ENCODE measurements around the gene CCR6. TPM values are rescaled to one million over a fixed set of nuclear protein-coding genes. Genes with fewer than 3 reads are reported as not detected.

Gene CCR6
- total and polyA plus RNA-seq, 2 of the 8 experiments (the other 6 are each of a cell fraction or from before 2014, with no cell fraction given) = 0.06 TPM; not detected in 1

DNA sequence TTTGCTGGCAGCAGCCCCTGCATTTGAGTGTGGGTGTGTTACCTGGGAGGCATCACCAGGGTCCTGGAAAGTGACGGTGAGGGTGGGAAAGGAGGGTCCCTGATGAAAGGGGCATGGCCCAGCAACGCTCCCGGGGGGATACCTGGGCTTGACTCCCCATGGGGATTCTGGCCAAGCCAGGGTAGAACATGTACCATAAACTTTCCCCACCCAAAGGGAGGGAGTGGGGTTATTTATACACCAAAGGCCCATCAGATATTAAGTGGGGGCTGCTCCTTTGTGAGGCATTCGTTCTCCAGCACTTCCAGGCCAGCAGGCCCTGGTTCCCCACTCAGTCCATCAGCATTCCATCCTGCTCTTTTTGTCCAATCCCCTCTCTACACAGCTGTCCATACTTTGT lies 20.6 kb upstream of the CCR6 start:
- Histone ChIP-seq H3K14ac (ENCODE audit: insufficient read length) (no peak overlapping the region), H3K56ac (replicated peaks; ENCODE audit: insufficient read length, low read depth, low read length) (no peak overlapping the region), H3K79me1 (ENCODE audit: low read depth, low read length) (no peaks in the 10 kb centered on the region), H3K4me3 (ENCODE audit: extremely low read depth in 1 of 4, insufficient read depth in 2 of 4, low read depth in 3 of 4, low read length in 4 of 4) (no peak overlapping the region), H3K27me3 (replicated peaks in 1 of 4; ENCODE audit: control insufficient read depth in 3 of 4, extremely low read depth in 1 of 4, insufficient read depth in 3 of 4, low read length in 3 of 4) (no peaks in the 10 kb centered on the region), H3K79me2 (ENCODE audit: control insufficient read depth in 1 of 2, insufficient read depth in 2 of 2, low read length in 2 of 2) (no peaks in the 10 kb centered on the region), H4K91ac (replicated peaks; ENCODE audit: insufficient read length, low read length) (no peak overlapping the region), H3K18ac (ENCODE audit: extremely low read depth, low read length) (no peak overlapping the region), H2BK15ac (ENCODE audit: low read length) (no peak overlapping the region), H4K8ac (ENCODE audit: extremely low read depth, insufficient read depth, low read length) (no peak overlapping the region), H3K27ac (ENCODE audit: low read depth, low read length) (no peak overlapping the region), H2BK120ac (replicated peaks; ENCODE audit: low read depth, low read length) (no peak overlapping the region), H2AFZ (ENCODE audit: low read length) (no peak overlapping the region), H2BK20ac (ENCODE audit: low read length) (no peak overlapping the region), H3K4me2 (ENCODE audit: insufficient read depth in 1 of 2, low read depth in 2 of 2, low read length in 2 of 2) (no peak overlapping the region), H2BK5ac (ENCODE audit: low read depth, low read length) (no peak overlapping the region), H4K20me1 (replicated peaks in 1 of 2; ENCODE audit: control insufficient read depth in 1 of 2, insufficient read depth in 2 of 2, low read length in 2 of 2) (no peaks in the 10 kb centered on the region), H3K36me3 (ENCODE audit: control insufficient read depth in 2 of 4, insufficient read depth in 4 of 4, low read length in 3 of 4) (no peaks in the 10 kb centered on the region), H4K5ac (ENCODE audit: insufficient read length, low read depth, low read length) (no peak overlapping the region), H3K23ac (ENCODE audit: insufficient read length) (no peak overlapping the region), H3K23me2 (ENCODE audit: low read depth, low read length) (no peaks in the 10 kb centered on the region), H2BK12ac (ENCODE audit: low read depth, low read length) (no peak overlapping the region), H3K9ac (replicated peaks in 1 of 4; ENCODE audit: extremely low read depth in 1 of 4, low read depth in 3 of 4, low read length in 3 of 4) (no peak overlapping the region), H3K4ac (replicated peaks; ENCODE audit: insufficient read length, low read depth, low read length) (no peak overlapping the region), H3K4me1 (replicated peaks in 1 of 4; ENCODE audit: control insufficient read depth in 3 of 4, insufficient read depth in 4 of 4, low read length in 3 of 4) (peaks cover 0 to 3% (median 1%) of the 10 kb centered on the region in 4 experiments; a peak in 3 of 7 replicates), H3K9me3 (ENCODE audit: insufficient read depth in 2 of 2, low read depth in 1 of 2, low read length in 1 of 2) (no peaks in the 10 kb centered on the region), H2AK5ac (ENCODE audit: low read depth, low read length) (no peak overlapping the region)
- CTCF ChIA-PET (ENCODE audit: partially characterized antibody) = interaction anchor here (0.8 kb wide), 1 partner anchor 12 kb away, joined by 3 read pairs; no protein-coding TSS in a partner anchor
- WGBS, 2 experiments (ENCODE audit: extremely low coverage in 1 of 2, insufficient coverage in 1 of 2, insufficient read length in 1 of 2, insufficient replicate concordance in 2 of 2, low coverage in 1 of 2, low lambda C conversion rate in 2 of 2, missing lambda C conversion rate in 1 of 2) = 87% methylated on average over 4 of the region's 4 CpGs; no CpG with 5 or more reads in 1 of the 2 experiments
- FAIRE-seq (no peak), DNase-seq (ENCODE audit: low read depth in 1 of 2, low spot score in 2 of 2) (no peak)
- POLR2A ChIA-PET (ENCODE audit: partially characterized antibody) = no interaction called here
- TF ChIP-seq YY1 (IDR thresholded peaks at IDR 0.05; ENCODE audit: low read depth, low read length) = no peak
- TF ChIP-seq SRF (IDR thresholded peaks at IDR 0.05; ENCODE audit: low read depth, low read length) = no peak
- no peak for TF ChIP-seq TCF12 (IDR thresholded peaks at IDR 0.05; ENCODE audit: low read depth, low read length)
- no peak for TF ChIP-seq CBX5 (IDR thresholded peaks at IDR 0.05; ENCODE audit: low read depth, low read length)
- no peak for TF ChIP-seq CTBP2 (IDR thresholded peaks at IDR 0.05; ENCODE audit: borderline replicate concordance, insufficient read depth, insufficient read length, low read length)
- no peak for TF ChIP-seq NRF1 (IDR thresholded peaks at IDR 0.05; ENCODE audit: low read depth, low read length)
- no peak for TF ChIP-seq SIX5 (IDR thresholded peaks at IDR 0.05; ENCODE audit: low read depth, low read length)
- TF ChIP-seq, protein P1, sequence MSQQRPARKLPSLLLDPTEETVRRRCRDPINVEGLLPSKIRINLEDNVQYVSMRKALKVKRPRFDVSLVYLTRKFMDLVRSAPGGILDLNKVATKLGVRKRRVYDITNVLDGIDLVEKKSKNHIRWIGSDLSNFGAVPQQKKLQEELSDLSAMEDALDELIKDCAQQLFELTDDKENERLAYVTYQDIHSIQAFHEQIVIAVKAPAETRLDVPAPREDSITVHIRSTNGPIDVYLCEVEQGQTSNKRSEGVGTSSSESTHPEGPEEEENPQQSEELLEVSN (IDR thresholded peaks at IDR 0.05) = no peak
- TF ChIP-seq JUN (IDR thresholded peaks at IDR 0.05; ENCODE audit: low read depth, low read length) = no peak
- TF ChIP-seq CBX8 (IDR thresholded peaks at IDR 0.05; ENCODE audit: borderline replicate concordance, low read depth, low read length) = no peak
- no peak for TF ChIP-seq TAF7 (optimal IDR thresholded peaks at IDR 0.05; ENCODE audit: borderline replicate concordance, low read depth, low read length)
- TF ChIP-seq, protein P2, sequence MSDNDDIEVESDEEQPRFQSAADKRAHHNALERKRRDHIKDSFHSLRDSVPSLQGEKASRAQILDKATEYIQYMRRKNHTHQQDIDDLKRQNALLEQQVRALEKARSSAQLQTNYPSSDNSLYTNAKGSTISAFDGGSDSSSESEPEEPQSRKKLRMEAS (IDR thresholded peaks at IDR 0.05) = no peak
- TF ChIP-seq BCL11A (IDR thresholded peaks at IDR 0.05; ENCODE audit: low read depth in 2 of 2, low read length in 2 of 2) = no peak
- no peak for TF ChIP-seq GTF2F1 (IDR thresholded peaks at IDR 0.05; ENCODE audit: borderline replicate concordance, low read depth, low read length)

All from H1 (cell line).